ENCODE results near the gene FBXW5.
A peak's percentile ranks its signal among the peaks of the same experiment; 100 is the strongest.

Gene FBXW5

DNA sequence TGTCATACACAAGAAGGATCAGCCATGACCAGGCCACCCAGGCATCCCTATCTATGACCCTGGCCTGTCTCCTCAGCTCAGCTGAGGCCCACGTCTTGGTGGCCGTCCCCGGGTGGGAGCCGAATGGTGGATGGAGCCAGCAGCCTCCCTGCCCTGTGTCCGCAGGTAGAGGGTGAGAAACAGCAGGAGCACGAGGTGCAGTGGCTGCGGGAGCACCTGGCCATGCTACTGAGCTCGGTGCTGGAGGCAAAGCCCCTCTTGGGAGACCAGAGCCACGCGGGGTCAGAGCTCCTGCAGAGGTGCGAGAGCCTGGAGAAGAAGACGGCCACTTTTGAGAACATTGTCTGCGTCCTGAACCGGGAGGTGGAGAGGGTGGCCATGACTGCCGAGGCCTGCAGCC is 24.5 kb downstream of the FBXW5 start:
- TF ChIP-seq, protein P1, sequence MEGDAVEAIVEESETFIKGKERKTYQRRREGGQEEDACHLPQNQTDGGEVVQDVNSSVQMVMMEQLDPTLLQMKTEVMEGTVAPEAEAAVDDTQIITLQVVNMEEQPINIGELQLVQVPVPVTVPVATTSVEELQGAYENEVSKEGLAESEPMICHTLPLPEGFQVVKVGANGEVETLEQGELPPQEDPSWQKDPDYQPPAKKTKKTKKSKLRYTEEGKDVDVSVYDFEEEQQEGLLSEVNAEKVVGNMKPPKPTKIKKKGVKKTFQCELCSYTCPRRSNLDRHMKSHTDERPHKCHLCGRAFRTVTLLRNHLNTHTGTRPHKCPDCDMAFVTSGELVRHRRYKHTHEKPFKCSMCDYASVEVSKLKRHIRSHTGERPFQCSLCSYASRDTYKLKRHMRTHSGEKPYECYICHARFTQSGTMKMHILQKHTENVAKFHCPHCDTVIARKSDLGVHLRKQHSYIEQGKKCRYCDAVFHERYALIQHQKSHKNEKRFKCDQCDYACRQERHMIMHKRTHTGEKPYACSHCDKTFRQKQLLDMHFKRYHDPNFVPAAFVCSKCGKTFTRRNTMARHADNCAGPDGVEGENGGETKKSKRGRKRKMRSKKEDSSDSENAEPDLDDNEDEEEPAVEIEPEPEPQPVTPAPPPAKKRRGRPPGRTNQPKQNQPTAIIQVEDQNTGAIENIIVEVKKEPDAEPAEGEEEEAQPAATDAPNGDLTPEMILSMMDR (conservative IDR thresholded peaks at IDR 0.05; ENCODE audit: low read depth), result no peak
- H3K27ac ChIP-seq, result no peak overlapping the region
- ChIA-PET CTCF (interaction anchor here (0.6 to 0.8 kb wide), 4 partner anchors 10 to 176 kb away, joined by 3 to 6 read pairs (median 4); no protein-coding TSS in a partner anchor), POLR2A (ENCODE audit: low non-redundant PET) (no interaction called here)
- DNase-seq (ENCODE audit: low spot score), result no peak

DNA sequence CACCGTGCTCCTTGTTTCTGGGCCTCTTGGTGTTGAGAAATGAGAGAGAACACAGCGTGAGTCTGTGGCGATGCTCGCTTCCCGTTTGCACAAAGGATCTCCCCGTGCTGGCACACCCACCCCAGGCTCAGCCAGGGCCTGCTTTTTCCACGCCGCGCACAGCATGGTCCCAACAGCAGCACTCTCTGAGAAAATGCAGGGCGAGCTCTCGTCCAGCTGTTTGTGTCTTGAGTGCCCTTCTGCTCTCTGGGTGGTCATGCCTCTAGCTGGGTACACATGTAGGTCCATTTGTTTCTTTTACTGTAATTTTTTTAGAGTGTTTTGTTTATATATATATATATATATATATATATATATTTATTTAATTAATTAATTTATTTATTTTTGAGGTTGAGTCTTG is 26.6 kb downstream of the FBXW5 start:
- peak overlapping the region; percentile 9; the same call in 1 of the 2 replicates for H3K27ac ChIP-seq
- POLR2A ChIA-PET (ENCODE audit: low non-redundant PET), result no interaction called here
- no peak for DNase-seq (ENCODE audit: low spot score)
- CTCF ChIA-PET, result interaction anchor here (0.6 to 0.7 kb wide), 2 partner anchors 58 to 59 kb away, joined by 3 read pairs; no protein-coding TSS in a partner anchor
- TF ChIP-seq, protein P1 (conservative IDR thresholded peaks at IDR 0.05; ENCODE audit: low read depth), result no peak

DNA sequence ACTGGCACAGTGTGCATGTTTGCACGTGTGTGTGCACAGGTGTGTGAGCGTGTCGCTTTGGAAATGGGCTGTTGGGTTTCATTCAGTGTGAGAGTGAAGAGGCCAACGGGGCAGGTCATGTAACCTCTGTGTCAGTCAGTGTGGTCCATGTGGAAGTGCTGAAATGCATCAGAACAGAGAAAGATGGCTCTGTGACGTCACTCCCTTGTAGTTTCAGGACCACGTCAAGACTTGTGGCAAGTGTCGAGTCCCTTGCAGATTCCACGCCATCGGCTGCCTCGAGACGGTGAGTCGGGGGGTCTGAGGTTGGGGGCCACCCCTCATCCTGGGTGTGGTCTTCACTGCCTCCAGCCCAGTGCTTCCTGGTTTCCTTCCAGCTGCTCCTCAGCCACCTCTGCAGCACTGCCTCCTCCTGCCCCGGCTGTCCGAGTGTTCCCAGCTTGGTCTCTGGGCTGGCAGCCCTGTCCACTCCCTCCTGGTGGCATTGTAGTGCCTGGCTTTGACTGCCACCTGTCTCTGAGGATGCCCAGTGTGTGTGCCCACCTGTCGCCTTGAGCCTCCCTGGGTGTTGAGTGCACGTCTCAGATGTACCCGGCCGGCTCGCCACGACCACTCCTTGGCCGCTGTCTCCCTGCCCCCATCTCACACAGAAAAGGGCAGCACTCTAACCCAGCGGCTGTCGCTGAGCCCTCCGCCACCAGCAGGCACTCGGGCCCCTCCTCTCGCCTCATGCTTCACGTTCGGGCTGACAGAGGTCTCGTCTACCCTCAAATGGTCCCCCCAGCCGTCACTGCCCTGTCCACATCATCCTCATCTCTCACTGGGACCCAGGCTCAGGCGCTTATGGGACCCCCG is 28.0 kb downstream of the FBXW5 start:
- POLR2A ChIA-PET (ENCODE audit: low non-redundant PET), result no interaction called here
- TF ChIP-seq, protein P1 (conservative IDR thresholded peaks at IDR 0.05; ENCODE audit: low read depth), result no peak
- no peak for DNase-seq (ENCODE audit: low spot score)

DNA sequence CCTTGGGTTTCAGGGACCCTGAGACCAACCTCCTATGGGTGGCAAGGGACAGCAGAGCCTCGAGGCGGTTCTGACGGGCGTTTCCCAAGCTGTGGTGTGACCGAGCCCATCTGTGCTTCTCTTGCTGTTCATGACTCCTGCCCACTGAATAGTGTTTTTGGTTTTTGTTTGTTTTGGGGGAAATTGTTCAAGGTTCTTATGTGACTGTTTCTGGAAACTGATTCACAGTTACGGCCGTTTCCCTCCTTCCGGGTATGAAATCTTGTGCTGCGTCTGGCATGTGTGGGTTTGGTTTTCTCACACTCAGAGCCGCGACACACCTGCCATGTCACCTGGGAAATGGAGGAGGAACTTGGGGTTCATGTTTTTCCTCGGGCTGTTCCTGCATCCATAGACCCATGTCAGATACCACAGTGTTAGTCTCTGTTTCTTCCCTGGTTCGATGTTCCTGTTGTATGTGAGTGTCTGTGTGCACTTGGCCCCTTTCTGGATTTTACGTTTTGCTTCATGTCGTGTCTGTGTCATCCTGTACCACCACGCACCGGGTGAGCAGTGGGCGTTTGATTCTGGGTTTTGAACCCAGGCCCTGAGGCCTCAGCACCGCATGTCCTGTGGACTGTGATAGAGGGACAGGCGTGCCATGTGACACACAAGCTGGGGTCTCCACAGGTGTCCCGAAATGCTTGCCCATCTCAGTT is 28.8 kb downstream of the FBXW5 start:
- POLR2A ChIA-PET (ENCODE audit: low non-redundant PET), result no interaction called here
- CTCF ChIA-PET, result no interaction called here
- TF ChIP-seq, protein P1 (conservative IDR thresholded peaks at IDR 0.05; ENCODE audit: low read depth), result no peak
- peak overlapping the region; percentile 19; the same call in 1 of the 2 replicates for H3K27ac ChIP-seq
- DNase-seq (ENCODE audit: low spot score), result no peak

More for the DNA sequence above, 28.0 kb downstream of the FBXW5 start:
- CTCF ChIA-PET, result interaction anchor here (0.5 kb wide), 1 partner anchor 16 kb away, joined by 5 read pairs; no protein-coding TSS in a partner anchor
- H3K27ac ChIP-seq, result peak overlapping the region; percentile 19

DNA sequence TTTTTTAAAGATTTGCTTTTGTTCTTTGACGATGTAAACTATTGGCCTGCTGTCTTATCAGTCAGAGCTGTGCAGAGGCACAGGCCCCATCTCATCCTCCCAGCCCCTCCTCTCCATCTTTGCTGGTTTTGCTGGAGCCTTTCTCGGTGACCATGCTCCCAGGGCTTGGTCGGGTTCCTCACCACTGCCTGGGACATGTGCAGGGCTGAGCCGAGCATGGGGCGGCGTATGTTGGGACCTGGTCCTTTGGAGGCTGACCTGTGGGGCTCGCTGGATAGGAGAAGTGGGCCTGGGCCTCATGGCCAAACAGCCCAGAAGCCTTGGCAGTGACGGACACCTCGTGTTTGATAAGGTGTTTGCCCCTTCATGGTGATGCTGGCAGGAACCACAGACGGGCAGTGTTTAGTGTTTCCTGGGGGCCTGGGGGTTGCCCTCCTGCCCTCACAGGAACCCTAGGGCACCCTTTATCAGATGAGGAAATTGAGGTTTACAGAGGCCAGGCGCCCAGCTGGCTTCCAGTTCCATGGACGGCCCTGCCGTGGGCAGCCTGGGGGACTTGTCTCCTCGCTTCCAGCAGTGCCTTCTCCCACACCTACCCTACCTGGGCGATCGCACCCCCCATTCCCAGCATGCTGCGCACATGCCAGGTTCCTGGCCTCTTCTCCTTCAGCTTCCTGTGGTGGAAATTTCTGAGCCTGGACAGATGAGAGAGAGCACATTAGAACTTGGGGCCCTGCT is 30.7 kb downstream of the FBXW5 start:
- H3K27ac ChIP-seq, result peak overlapping the region; percentile 20
- CTCF ChIA-PET, result interaction anchor here (0.6 kb wide), 2 partner anchors 10 to 132 kb away, joined by 3 read pairs; partner anchors contain the start of gene NPDC1
- POLR2A ChIA-PET (ENCODE audit: low non-redundant PET), result no interaction called here
- no peak for DNase-seq (ENCODE audit: low spot score)
- TF ChIP-seq, protein P1 (conservative IDR thresholded peaks at IDR 0.05; ENCODE audit: low read depth), result no peak

DNA sequence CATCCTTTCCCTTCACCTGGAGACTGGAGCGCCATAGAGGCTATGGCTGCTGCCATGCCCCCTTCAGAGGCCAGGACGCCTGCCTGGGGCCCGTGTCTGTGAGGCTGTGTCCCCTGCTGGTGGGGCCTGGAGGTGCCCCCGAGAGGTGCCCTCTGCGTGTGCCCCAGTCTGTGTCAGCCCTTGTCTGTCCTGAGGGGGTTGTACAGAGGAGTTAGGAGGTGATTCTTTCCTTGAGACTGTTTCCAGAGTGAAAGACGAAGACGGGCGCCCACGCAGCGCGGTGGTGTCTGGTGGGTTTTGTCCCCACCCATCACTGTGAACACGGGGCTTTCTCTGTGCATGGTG is 33.7 kb downstream of the FBXW5 start:
- H3K27ac ChIP-seq, result peak overlapping the region; percentile 2
- TF ChIP-seq, protein P1 (conservative IDR thresholded peaks at IDR 0.05; ENCODE audit: low read depth), result no peak
- POLR2A ChIA-PET (ENCODE audit: low non-redundant PET), result interaction anchor here (0.7 kb wide), 1 partner anchor 86 kb away, joined by 3 read pairs; no protein-coding TSS in a partner anchor
- DNase-seq (ENCODE audit: low spot score), result no peak
- CTCF ChIA-PET, result interaction anchor here (0.7 to 0.9 kb wide), 3 partner anchors 9 to 170 kb away, joined by 3 to 4 read pairs (median 3); no protein-coding TSS in a partner anchor
